ENCODE data around the gene ARMCX6.

DNA sequence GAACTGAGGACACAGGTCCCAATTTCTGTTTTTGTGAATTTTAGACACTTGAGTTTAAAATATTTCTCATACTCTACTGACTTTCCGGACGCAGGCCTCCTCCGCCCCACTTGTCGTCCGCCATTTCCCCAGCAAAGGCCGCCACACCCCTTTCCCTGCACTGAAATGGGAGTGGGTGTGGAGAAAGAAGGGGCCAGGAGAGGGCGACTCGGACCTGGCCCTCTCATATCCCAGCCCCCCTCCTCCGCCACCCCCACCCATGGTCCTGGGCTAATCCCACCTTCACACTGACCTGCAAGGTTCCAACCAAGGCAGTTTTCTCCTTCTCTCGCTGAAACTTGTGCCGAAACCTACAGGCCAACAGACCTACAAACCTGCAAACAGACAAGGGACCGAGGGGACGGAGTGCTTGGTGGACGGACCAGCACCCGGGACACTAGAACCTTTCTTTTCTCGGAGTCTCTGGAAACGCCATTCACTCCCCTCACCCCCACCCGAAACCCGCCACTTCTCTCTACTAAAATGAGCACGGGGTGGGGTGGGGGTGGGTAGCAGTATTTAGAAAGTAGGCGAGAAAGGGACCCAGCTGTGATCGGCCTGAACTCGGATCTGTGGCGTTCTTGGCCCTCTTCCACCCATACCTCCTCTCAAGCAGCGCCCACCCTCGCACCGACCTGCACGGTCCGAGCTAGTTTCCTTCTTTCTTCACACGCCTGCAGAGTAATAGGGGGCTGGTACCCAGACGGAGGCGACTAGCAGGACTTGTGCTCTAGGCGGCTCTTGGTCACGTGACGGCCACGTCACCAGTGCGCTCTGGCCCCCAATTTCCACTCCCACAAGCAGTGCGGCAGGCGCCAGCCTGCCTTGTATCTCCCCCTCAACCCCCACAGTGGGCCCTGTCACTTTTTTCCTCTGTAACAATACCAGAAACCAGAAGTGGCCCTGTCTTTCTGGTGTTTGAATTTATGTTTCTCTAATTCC is at the start of gene ARMCX6:
- no peak for TF ChIP-seq CHD1 (IDR thresholded peaks at IDR 0.05; ENCODE audit: low read depth, low read length)
- TF ChIP-seq, protein P1, sequence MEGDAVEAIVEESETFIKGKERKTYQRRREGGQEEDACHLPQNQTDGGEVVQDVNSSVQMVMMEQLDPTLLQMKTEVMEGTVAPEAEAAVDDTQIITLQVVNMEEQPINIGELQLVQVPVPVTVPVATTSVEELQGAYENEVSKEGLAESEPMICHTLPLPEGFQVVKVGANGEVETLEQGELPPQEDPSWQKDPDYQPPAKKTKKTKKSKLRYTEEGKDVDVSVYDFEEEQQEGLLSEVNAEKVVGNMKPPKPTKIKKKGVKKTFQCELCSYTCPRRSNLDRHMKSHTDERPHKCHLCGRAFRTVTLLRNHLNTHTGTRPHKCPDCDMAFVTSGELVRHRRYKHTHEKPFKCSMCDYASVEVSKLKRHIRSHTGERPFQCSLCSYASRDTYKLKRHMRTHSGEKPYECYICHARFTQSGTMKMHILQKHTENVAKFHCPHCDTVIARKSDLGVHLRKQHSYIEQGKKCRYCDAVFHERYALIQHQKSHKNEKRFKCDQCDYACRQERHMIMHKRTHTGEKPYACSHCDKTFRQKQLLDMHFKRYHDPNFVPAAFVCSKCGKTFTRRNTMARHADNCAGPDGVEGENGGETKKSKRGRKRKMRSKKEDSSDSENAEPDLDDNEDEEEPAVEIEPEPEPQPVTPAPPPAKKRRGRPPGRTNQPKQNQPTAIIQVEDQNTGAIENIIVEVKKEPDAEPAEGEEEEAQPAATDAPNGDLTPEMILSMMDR (conservative IDR thresholded peaks at IDR 0.05; ENCODE audit: low read depth, low read length): peak; percentile 39
- TF ChIP-seq RAD21 (IDR thresholded peaks at IDR 0.05; ENCODE audit: low read length): peak; percentile 30; the same call in 1 of the 2 replicates
- TF ChIP-seq POLR2A (IDR thresholded peaks at IDR 0.05; ENCODE audit: low read depth, low read length): no peak
- TF ChIP-seq RCOR1 (IDR thresholded peaks at IDR 0.05; ENCODE audit: insufficient replicate concordance, low read length): no peak
- no peak for TF ChIP-seq FOS (IDR thresholded peaks at IDR 0.05; ENCODE audit: low read depth, low read length)
- TF ChIP-seq MAFK (IDR thresholded peaks at IDR 0.05; ENCODE audit: low read depth, low read length): no peak
- no peak for TF ChIP-seq RFX5 (IDR thresholded peaks at IDR 0.05; ENCODE audit: low read depth, low read length)
- peak; percentile 52; the same call in 1 of the 2 replicates for TF ChIP-seq BHLHE40 (IDR thresholded peaks at IDR 0.05; ENCODE audit: low read depth, low read length)

Data from IMR-90 (cell line).